HAP-1 (cell line): ENCODE data around the gene NMNAT3.

Experiments used
- DNase-seq, 2 experiments: peaks; one replicate each; pipeline ENCODE4 v3.0.0-alpha.2; 2016 to 2020; ENCODE audit warnings: low spot score in 2 of 2
- H3K27me3 ChIP-seq: fragments of 250-450 bp; sonication (Bioruptor Pico); 2 replicates; pipeline ENCODE4 v1.5.1; 2020; ENCODE audit warnings: low read depth, mild to moderate bottlenecking, moderate library complexity
- H3K36me3 ChIP-seq: fragments of 250-450 bp; sonication (Bioruptor Pico); replicated peaks from 2 replicates; pipeline ENCODE4 v1.5.1; 2020; ENCODE audit warnings: mild to moderate bottlenecking
- H3K4me1 ChIP-seq: fragments of 250-450 bp; sonication (Bioruptor Pico); 2 replicates; pipeline ENCODE4 v1.5.1; 2020; ENCODE audit warnings: mild to moderate bottlenecking
- H3K4me3 ChIP-seq: fragments of 250-450 bp; sonication (Bioruptor Pico); 2 replicates; pipeline ENCODE4 v1.5.1; 2020; ENCODE audit warnings: mild to moderate bottlenecking, moderate library complexity
- H3K9me3 ChIP-seq: fragments of 250-450 bp; sonication (Bioruptor Pico); 2 replicates; pipeline ENCODE4 v1.5.1; 2020; ENCODE audit warnings: mild to moderate bottlenecking, moderate library complexity
- in situ Hi-C: fragments of 300-500 bp; cut with MboI; formaldehyde crosslinking; loops from 3 replicates; pipeline ENCODE4 v1.14.3; 2020; ENCODE audit warnings: low sequenced_read_pairs, inconsistent platforms, mixed read lengths

Gene NMNAT3

DNA sequence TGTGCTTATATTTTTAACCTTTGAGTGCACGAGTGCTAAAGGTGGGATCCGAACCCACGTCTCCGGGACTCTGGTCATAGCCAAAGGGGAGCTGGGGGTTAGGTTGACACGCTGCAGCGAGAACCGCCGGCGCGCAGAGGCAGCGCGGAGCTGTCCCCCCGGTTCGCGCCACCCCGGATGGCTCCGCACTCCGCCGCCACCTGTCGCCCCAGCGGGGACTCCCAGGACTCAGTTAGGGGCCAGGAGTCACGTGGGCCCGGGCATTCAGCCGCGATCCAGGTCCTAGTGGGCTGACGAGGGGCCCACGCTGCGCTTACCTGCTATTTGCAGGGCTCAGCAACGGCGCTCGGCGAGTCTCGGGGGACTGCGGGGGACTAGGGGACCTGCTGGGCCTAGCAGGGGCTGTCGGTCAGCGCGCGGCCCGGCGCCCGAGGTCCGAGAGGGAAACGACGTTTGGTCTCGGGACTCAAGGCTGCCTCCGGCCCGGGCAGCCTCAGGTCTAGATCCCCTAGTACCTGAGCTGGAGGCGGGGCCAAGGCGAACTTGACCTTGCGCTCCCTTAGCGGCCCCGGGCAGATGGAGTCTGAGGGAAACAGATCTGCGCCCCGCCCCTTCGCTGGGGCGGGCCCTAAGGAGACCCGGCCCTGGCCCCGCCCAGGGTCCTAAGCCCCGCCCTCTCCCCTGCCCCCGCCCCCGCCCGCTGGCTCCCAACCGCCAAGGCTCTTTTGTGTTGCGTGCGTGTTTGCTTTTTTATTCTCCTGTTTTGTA, at the start of gene NMNAT3:
NMNAT3 (minus strand) TSS at position 585 of the 768 bp plus-strand sequence. CDS start 50,248 bp downstream, outside the sequence.
- Histone ChIP-seq H3K27me3 (no peaks in the 10 kb centered on the region), H3K4me3 (peak within 1 kb of the TSS; percentile 54), H3K9me3 (no peaks in the 10 kb centered on the region), H3K4me1 (no peaks in the 10 kb centered on the region), H3K36me3 (no peaks in the 10 kb centered on the region)
- in situ Hi-C loops: no loop called here
- peak; percentile 81 to 96 for DNase-seq

DNA sequence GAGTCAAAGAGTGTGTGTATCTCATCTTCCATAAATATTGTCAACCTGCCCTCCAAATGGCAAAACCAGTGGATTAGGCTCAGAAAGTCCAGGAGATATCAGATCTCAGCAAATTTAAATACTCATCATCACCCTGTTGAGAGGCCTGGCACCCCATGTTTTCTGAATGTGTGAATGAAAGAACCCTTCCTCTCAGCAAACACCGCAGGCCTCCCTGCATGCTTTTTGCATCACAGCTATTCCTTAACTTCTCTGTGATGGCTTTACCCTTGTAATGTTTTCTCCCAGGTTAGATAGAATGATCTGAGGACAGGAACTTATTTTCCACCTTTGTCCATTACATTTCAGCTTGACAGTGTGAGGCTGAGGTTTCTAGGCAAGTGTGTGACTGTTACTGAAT, 43.6 kb upstream of the NMNAT3 start:
- no peaks in the 10 kb centered on the region for H3K36me3 ChIP-seq
- in situ Hi-C loops: no loop called here
- DNase-seq: no peak
- H3K4me1 ChIP-seq: no peaks in the 10 kb centered on the region
- H3K4me3 ChIP-seq: no peak overlapping the region
- H3K27me3 ChIP-seq: peaks cover 9% of the 10 kb centered on the region
- no peaks in the 10 kb centered on the region for H3K9me3 ChIP-seq

DNA sequence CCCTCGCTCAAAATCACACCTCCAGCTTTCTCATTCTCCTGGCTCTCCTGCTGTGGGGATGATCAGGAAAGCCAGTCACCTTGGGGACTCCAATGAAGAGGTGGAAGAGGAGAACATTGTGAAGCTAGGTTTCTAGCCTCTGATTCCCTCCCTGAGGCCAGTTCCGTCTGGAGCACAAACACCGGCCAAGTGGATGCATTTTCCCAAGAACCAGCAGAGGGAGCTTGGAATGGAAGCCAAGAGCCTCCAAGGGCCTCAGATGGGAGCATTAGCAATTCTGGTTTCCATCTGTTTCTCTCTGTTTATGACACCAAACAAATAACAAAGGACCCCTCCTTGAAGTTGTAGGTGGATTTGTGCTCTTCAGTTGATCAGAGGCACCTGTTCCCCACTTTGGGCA, 40.6 kb upstream of the NMNAT3 start:
- peak; percentile 4 to 47 for DNase-seq
- Histone ChIP-seq H3K9me3 (no peaks in the 10 kb centered on the region), H3K27me3 (peaks cover 8% of the 10 kb centered on the region), H3K4me1 (no peaks in the 10 kb centered on the region), H3K4me3 (no peak overlapping the region), H3K36me3 (no peaks in the 10 kb centered on the region)
- in situ Hi-C loops: no loop called here

- DNase-seq: no peak
- Histone ChIP-seq H3K4me1 (no peaks in the 10 kb centered on the region), H3K36me3 (no peaks in the 10 kb centered on the region), H3K4me3 (no peak overlapping the region), H3K27me3 (peaks cover 6% of the 10 kb centered on the region), H3K9me3 (no peaks in the 10 kb centered on the region)
- in situ Hi-C loops: no loop called here
Observed at GRCh38 chr3:139716908-139717485, 39.2 kb upstream of the NMNAT3 start.

DNA sequence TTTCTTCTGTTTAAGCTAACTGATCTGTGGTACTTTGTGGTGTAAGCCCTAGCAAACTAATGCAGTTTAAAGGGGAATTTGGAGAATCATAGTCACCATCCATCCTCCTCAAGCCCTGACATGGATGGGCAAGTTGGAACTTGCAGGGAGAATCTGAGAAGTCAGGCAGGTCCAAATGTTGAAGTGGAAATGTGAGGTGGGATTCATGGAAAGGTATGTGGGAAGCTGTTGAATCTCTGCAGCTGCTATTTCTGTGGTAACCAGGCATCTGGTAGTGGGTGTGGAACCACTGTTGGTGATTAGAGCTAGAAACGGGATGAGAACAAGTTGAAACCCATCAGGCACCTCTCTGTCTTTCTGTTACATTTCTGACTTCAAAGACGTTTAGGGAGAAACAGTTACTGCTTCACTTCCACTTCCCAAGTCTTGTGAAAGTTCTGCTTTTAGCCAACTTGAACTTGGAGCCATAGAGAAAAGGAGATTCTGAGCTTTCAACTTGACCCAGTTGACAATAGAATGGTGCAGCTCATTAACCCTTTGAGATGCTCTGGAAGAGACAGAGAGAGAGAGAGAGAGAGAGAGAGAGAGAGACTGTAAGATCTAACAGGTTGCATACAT, 38.1 kb upstream of the NMNAT3 start:
- DNase-seq: no peak
- no peaks in the 10 kb centered on the region for H3K36me3 ChIP-seq
- in situ Hi-C loops: no loop called here
- H3K27me3 ChIP-seq: peaks cover 6% of the 10 kb centered on the region
- no peaks in the 10 kb centered on the region for H3K9me3 ChIP-seq
- H3K4me3 ChIP-seq: no peak overlapping the region
- H3K4me1 ChIP-seq: no peaks in the 10 kb centered on the region

GRCh38 chr3:139715166-139715565, 37.4 kb upstream of the NMNAT3 start:
- H3K36me3 ChIP-seq: no peaks in the 10 kb centered on the region
- DNase-seq: no peak

DNA sequence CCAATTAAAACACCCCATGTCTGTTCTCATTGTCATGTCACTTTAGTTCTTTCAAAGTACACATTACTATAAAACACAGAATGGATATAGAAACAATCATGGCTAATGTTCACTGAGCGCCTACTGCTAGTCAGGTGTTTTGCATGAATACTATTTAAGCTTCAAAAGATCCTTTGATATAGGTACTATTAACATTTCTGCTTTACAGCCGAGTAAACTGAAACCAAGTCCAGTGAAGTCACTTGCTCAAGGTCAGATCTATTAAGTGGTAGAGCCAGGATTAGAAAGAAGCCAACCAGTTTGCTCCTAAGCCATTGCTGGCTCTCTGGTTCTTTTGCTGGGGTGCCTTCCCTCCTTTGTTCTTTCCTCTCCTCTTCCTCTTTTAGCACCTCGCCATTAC, 32.4 kb upstream of the NMNAT3 start:
- Histone ChIP-seq H3K27me3 (peaks cover 5% of the 10 kb centered on the region; the same call in 1 of the 2 replicates), H3K4me1 (no peaks in the 10 kb centered on the region), H3K4me3 (no peak overlapping the region), H3K9me3 (no peaks in the 10 kb centered on the region), H3K36me3 (no peaks in the 10 kb centered on the region)
- peak in 1 of 2 experiments; percentile 8 for DNase-seq
- in situ Hi-C loops: no loop called here

More at GRCh38 chr3:139715166-139715565, 37.4 kb upstream of the NMNAT3 start:
- no peaks in the 10 kb centered on the region for H3K9me3 ChIP-seq
- no peaks in the 10 kb centered on the region for H3K4me1 ChIP-seq
- no peak overlapping the region for H3K4me3 ChIP-seq
- in situ Hi-C loops: no loop called here
- H3K27me3 ChIP-seq: peaks cover 5% of the 10 kb centered on the region; the same call in 1 of the 2 replicates

- H3K36me3 ChIP-seq: no peaks in the 10 kb centered on the region
- no peaks in the 10 kb centered on the region for H3K4me1 ChIP-seq
- H3K27me3 ChIP-seq: no peaks in the 10 kb centered on the region
- no peak for DNase-seq
- in situ Hi-C loops: no loop called here
- H3K4me3 ChIP-seq: no peak overlapping the region
- no peaks in the 10 kb centered on the region for H3K9me3 ChIP-seq
Observed at GRCh38 chr3:139705631-139706030, 27.9 kb upstream of the NMNAT3 start.

DNA sequence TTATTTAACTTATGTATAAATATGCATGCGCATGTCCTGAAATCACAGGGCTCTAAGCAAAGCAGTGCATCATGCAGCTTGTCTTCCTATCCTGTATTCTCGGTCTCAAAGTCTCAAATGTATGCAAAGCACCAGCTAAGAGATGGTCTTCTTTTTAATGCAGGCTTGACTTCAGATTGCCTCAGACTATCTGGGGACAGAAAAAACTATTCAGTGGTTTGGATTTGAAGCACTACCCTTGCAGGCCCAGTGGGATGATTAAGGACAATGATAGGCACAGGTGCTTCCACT, 18.5 kb upstream of the NMNAT3 start:
- Histone ChIP-seq H3K36me3 (no peaks in the 10 kb centered on the region), H3K9me3 (no peaks in the 10 kb centered on the region), H3K4me1 (no peaks in the 10 kb centered on the region), H3K27me3 (no peaks in the 10 kb centered on the region), H3K4me3 (no peak overlapping the region)
- no peak for DNase-seq
- in situ Hi-C loops: no loop called here

DNA sequence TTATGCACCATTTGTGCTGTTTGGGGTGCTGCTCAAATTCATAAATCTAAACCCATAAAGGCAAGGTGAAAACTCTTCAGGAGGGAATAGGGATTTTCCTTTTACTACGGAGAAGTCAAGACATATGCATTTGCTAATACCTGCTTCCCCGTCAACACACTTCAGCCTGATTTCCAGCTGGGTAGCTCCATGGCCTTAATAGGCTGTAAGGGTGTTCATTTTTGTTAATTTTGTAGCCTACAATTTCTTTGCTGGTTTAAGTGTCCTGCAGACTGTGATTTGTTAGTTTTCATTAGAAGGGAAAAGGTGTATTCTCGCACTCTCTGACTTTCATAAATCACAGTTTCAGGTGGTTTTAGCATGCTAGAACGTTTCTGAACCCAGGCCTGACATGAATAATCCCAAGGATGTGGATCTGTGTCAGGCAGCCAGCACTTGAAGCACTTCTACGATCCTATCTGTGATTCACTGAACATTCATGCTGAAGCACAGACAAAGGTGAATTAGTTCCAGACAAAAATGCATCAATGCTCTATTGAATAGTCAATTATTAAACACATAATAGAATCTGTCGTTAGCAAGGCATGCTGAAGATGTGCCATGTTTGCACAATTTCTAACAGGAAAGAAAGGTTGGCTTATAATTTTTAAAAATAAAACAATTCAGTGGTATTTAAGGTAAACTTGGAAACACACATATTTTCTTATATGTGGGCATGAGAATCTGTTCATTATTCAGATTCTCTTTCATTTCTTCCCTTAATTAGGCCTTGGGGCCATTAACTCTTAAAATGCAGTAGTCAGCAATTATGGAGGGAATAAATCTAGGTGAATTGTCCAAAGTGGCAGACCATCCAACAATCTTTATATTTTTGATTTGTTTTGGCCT, 17.9 kb upstream of the NMNAT3 start:
- Histone ChIP-seq H3K4me1 (no peaks in the 10 kb centered on the region), H3K36me3 (no peaks in the 10 kb centered on the region), H3K9me3 (no peaks in the 10 kb centered on the region), H3K4me3 (no peak overlapping the region), H3K27me3 (no peaks in the 10 kb centered on the region)
- in situ Hi-C loops: no loop called here
- no peak for DNase-seq

DNA sequence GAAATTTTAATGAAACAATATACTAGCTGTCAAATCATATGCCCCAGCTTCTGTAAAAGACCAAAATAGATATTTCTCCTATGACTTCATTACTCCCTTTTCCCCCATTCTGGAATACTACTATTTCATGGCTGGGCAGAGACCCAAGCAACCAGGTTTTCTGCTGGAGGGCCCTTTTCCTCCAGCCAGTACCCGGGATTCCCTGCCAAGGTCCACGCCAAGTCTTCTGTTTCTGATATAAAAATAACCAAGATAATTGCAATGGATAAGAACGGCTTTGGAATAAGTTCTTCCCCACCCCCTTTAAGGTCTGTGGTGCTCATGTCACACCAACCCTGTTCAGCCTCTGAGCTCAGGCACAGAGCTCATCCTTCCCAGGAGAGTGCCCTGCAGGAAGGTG, 17.2 kb upstream of the NMNAT3 start:
- no peaks in the 10 kb centered on the region for H3K36me3 ChIP-seq
- H3K9me3 ChIP-seq: no peaks in the 10 kb centered on the region
- in situ Hi-C loops: no loop called here
- H3K4me3 ChIP-seq: no peak overlapping the region
- no peak for DNase-seq
- no peaks in the 10 kb centered on the region for H3K27me3 ChIP-seq
- no peaks in the 10 kb centered on the region for H3K4me1 ChIP-seq

GRCh38 chr3:139694542-139694941, 16.8 kb upstream of the NMNAT3 start:
- no peaks in the 10 kb centered on the region for H3K4me1 ChIP-seq
- H3K9me3 ChIP-seq: no peaks in the 10 kb centered on the region
- no peaks in the 10 kb centered on the region for H3K27me3 ChIP-seq
- H3K36me3 ChIP-seq: no peaks in the 10 kb centered on the region
- H3K4me3 ChIP-seq: no peak overlapping the region
- in situ Hi-C loops: no loop called here
- no peak for DNase-seq

GRCh38 chr3:139691619-139692018, 13.8 kb upstream of the NMNAT3 start:
- DNase-seq: no peak
- H3K9me3 ChIP-seq: no peaks in the 10 kb centered on the region
- H3K36me3 ChIP-seq: no peaks in the 10 kb centered on the region
- no peak overlapping the region for H3K4me3 ChIP-seq
- H3K4me1 ChIP-seq: peaks cover 4% of the 10 kb centered on the region
- in situ Hi-C loops: no loop called here
- no peaks in the 10 kb centered on the region for H3K27me3 ChIP-seq
